T-cell (primary cell): ENCODE results near the gene CLCA1. TPM values are rescaled to one million over a fixed set of nuclear protein-coding genes. Genes with fewer than 3 reads are reported as not detected.
A peak's percentile ranks its signal among the peaks of the same experiment; 100 is the strongest.

ENCODE experiments used
- ATAC-seq, 4 experiments: fragments of 200-7000 bp in 3 of 4; fragments of 150-1000 bp in 1 of 4; cut with Tn5 transposase; replicated peaks in 1 of 4; 1 replicate in 3 of 4; 2 replicates in 1 of 4; pipeline ENCODE4 v1.10.0; 2021; ENCODE audit warnings: moderate library complexity in 3 of 4, mild to moderate bottlenecking in 2 of 4, moderate number of reproducible peaks in 1 of 4
- CTCF ChIA-PET, 2 donors: fragments of 300-600 bp; sonication (Branson Sonifier 250); formaldehyde crosslinking; loops; one replicate each; lab custom pipeline; 2022; ENCODE audit warnings: antibody characterized with exemption in 2 of 2; lab: Charles Lee
- POLR2A ChIA-PET, 2 donors: fragments of 300-600 bp; sonication (Branson Sonifier 250); formaldehyde crosslinking; loops; one replicate each; lab custom pipeline; 2022; ENCODE audit warnings: antibody characterized with exemption in 2 of 2; lab: Charles Lee
- DNase-seq, 35 experiments: peaks; one replicate each; pipeline versions ENCODE4 v3.0.0 to v3.0.0-alpha.2; 2013 to 2023
- H3K27ac ChIP-seq: one replicate; pipeline ENCODE4 v1.5.1; 2013; ENCODE audit warnings: low read length
- H3K27me3 ChIP-seq, 2 experiments: replicated peaks in 1 of 2; 1 replicate in 1 of 2; 2 replicates in 1 of 2; pipeline versions ENCODE4 v1.6.1 to v1.7.0; 2013; ENCODE audit warnings: low read length in 1 of 2, mixed read lengths in 1 of 2; ENCODE audit not compliant: control insufficient read depth in 2 of 2, insufficient read depth in 2 of 2; ENCODE audit errors: extremely low read depth in 1 of 2
- H3K36me3 ChIP-seq, 2 donors: 1 replicate in 1 of 2; 2 replicates in 1 of 2; pipeline versions ENCODE4 v1.6.1 to v1.7.0; 2013; ENCODE audit warnings: low read length in 1 of 2; ENCODE audit not compliant: control insufficient read depth in 2 of 2, insufficient read depth in 1 of 2; ENCODE audit errors: extremely low read depth in 1 of 2
- H3K4me1 ChIP-seq, 2 experiments: 1 replicate in 1 of 2; 2 replicates in 1 of 2; pipeline versions ENCODE4 v1.6.1 to v1.7.0; 2013; ENCODE audit warnings: low read length in 2 of 2, mixed read lengths in 1 of 2; ENCODE audit not compliant: insufficient read depth in 2 of 2, control insufficient read depth in 1 of 2; ENCODE audit errors: extremely low read depth in 1 of 2
- H3K4me3 ChIP-seq, 2 donors: 1 replicate in 1 of 2; 2 replicates in 1 of 2; pipeline versions ENCODE4 v1.5.1 to v1.7.0; 2013; ENCODE audit warnings: mild to moderate bottlenecking in 2 of 2, low read length in 1 of 2, moderate library complexity in 1 of 2; ENCODE audit not compliant: control insufficient read depth in 1 of 2; ENCODE audit errors: extremely low read depth in 1 of 2
- H3K9me3 ChIP-seq: 2 replicates; pipeline ENCODE4 v1.7.0; 2013
- H3K27ac Mint-ChIP-seq, 2 donors: one replicate each; pipeline ENCODE4 v1.8.0; 2020 to 2021; ENCODE audit warnings: mild to moderate bottlenecking in 2 of 2, mixed read lengths in 2 of 2
- H3K27me3 Mint-ChIP-seq, 2 donors: one replicate each; pipeline ENCODE4 v1.8.0; 2021 to 2022; ENCODE audit warnings: mixed read lengths in 2 of 2
- H3K36me3 Mint-ChIP-seq: one replicate; pipeline ENCODE4 v1.8.0; 2021; ENCODE audit warnings: mixed read lengths
- H3K4me1 Mint-ChIP-seq, 3 donors: one replicate each; pipeline ENCODE4 v1.8.0; 2020 to 2022; ENCODE audit warnings: mixed read lengths in 3 of 3, mild to moderate bottlenecking in 1 of 3
- H3K4me3 Mint-ChIP-seq, 3 donors: one replicate each; pipeline ENCODE4 v1.8.0; 2020 to 2022; ENCODE audit warnings: mild to moderate bottlenecking in 3 of 3, mixed read lengths in 3 of 3, moderate library complexity in 3 of 3
- H3K9me3 Mint-ChIP-seq, 3 donors: one replicate each; pipeline ENCODE4 v1.8.0; 2020 to 2022; ENCODE audit warnings: mixed read lengths in 3 of 3
- WGBS: methylation state at CpG from one replicate; pipeline ENCODE4 v1.1.5; 2013; ENCODE audit warnings: missing lambda C conversion rate; ENCODE audit not compliant: insufficient coverage; 5-methylcytosine and 5-hydroxymethylcytosine counted together
- total RNA-seq, 35 experiments: library from RNA in 6 of 35; stranded (reverse) in 6 of 35; fragments of 120-200 nt in 1 of 35; gene quantifications; one replicate each; pipeline versions ENCODE4 v1.2.1 to v1.2.4 and lab custom pipeline; 2013 to 2026

CLCA1 gene
- total RNA-seq, 5 donors from 2014 or later (not counting 1 experiment from before 2014, with no cell fraction given), result 0.12 to 0.25 (median 0.23) TPM; not detected in 2

- Histone ChIP-seq H3K4me1 (peaks cover 0 to 18% of the 10 kb centered on the region in 2 experiments), H3K27ac (no peak overlapping the region), H3K4me3 (peak overlapping the region; percentile 29 to 51), H3K9me3 (no peaks in the 10 kb centered on the region), H3K27me3 (peaks cover 0 to 11% of the 10 kb centered on the region in 2 experiments), H3K36me3 (no peaks in the 10 kb centered on the region)
- ChIA-PET CTCF (interaction anchor here (0.6 to 1.8 kb wide), 23 partner anchors 15 to 411 kb away, joined by 3 to 11 read pairs (median 4); partner anchors contain the start of genes CLCA2 (in 1 of the 2), HS2ST1 (in 1 of the 2), ODF2L (in 1 of the 2) and SELENOF (in 1 of the 2)), POLR2A (no interaction called here)
- 78% methylated on average over 1 of the region's 18 CpGs for WGBS
- H3K27me3 Mint-ChIP-seq, result peaks cover 4 to 17% of the 10 kb centered on the region in 2 donors
- DNase-seq (peak in 4 of 35 experiments; percentile 5 to 36 (median 10)), ATAC-seq (peak in 3 of 4 experiments; percentile 46 to 57 (median 50))
- peaks cover 7 to 17% (median 11%) of the 10 kb centered on the region in 3 donors for H3K4me1 Mint-ChIP-seq
- peak overlapping the region; percentile 71 to 82 (median 81) for H3K4me3 Mint-ChIP-seq
- no peaks in the 10 kb centered on the region for H3K36me3 Mint-ChIP-seq
- no peaks in the 10 kb centered on the region for H3K9me3 Mint-ChIP-seq
- no peak overlapping the region for H3K27ac Mint-ChIP-seq
Observed at GRCh38 chr1:86502721-86503405, 34.1 kb downstream of the CLCA1 start.

GRCh38 chr1:86503406-86504136 lies 34.8 kb downstream of the CLCA1 start:
- H3K27ac Mint-ChIP-seq, result no peak overlapping the region
- H3K4me1 Mint-ChIP-seq, result peaks cover 7 to 17% (median 11%) of the 10 kb centered on the region in 3 donors
- H3K9me3 ChIP-seq, result no peaks in the 10 kb centered on the region
- POLR2A ChIA-PET, result interaction anchor here in 1 of 2 donors (0.6 kb wide), 1 partner anchor 107 kb away, joined by 7 read pairs; no protein-coding TSS in a partner anchor
- peak in 1 of 4 experiments; percentile 19 for ATAC-seq
- no peaks in the 10 kb centered on the region for H3K36me3 ChIP-seq
- H3K27ac ChIP-seq, result no peak overlapping the region
- H3K4me3 ChIP-seq, result no peak overlapping the region
- no peaks in the 10 kb centered on the region for H3K9me3 Mint-ChIP-seq
- WGBS, result 70% methylated on average over 14 of the region's 18 CpGs
- CTCF ChIA-PET, result interaction anchor here (1.0 to 6.1 kb wide), 8 partner anchors 11 to 192 kb away, joined by 3 to 22 read pairs (median 4); no protein-coding TSS in a partner anchor
- peaks cover 0 to 10% of the 10 kb centered on the region in 2 experiments for H3K27me3 ChIP-seq
- DNase-seq, result peak in 1 of 35 experiments; percentile 6
- peaks cover 0 to 18% of the 10 kb centered on the region in 2 experiments for H3K4me1 ChIP-seq
- peaks cover 2 to 10% of the 10 kb centered on the region in 2 donors for H3K27me3 Mint-ChIP-seq
- H3K36me3 Mint-ChIP-seq, result no peaks in the 10 kb centered on the region
- peak overlapping the region in 2 of 3 donors; percentile 55 to 82 for H3K4me3 Mint-ChIP-seq

GRCh38 chr1:86504137-86504479 lies 35.4 kb downstream of the CLCA1 start:
- no peaks in the 10 kb centered on the region for H3K36me3 Mint-ChIP-seq
- no peak for DNase-seq
- no peak for ATAC-seq
- H3K27ac Mint-ChIP-seq, result no peak overlapping the region
- CTCF ChIA-PET, result interaction anchor here (0.6 to 6.1 kb wide), 15 partner anchors 10 to 247 kb away, joined by 3 to 22 read pairs (median 4); no protein-coding TSS in a partner anchor
- Histone ChIP-seq H3K9me3 (no peaks in the 10 kb centered on the region), H3K27ac (no peak overlapping the region), H3K36me3 (no peaks in the 10 kb centered on the region), H3K4me1 (peaks cover 0 to 18% of the 10 kb centered on the region in 2 experiments), H3K4me3 (no peak overlapping the region), H3K27me3 (peaks cover 0 to 8% of the 10 kb centered on the region in 2 experiments)
- 66% methylated on average over 7 of the region's 9 CpGs for WGBS
- POLR2A ChIA-PET, result interaction anchor here in 1 of 2 donors (0.6 kb wide), 1 partner anchor 108 kb away, joined by 7 read pairs; no protein-coding TSS in a partner anchor
- H3K4me1 Mint-ChIP-seq, result peaks cover 7 to 17% (median 11%) of the 10 kb centered on the region in 3 donors
- H3K4me3 Mint-ChIP-seq, result peak overlapping the region in 1 of 3 donors; percentile 82
- peaks cover 0 to 8% of the 10 kb centered on the region in 2 donors for H3K27me3 Mint-ChIP-seq
- no peaks in the 10 kb centered on the region for H3K9me3 Mint-ChIP-seq

- Histone ChIP-seq H3K36me3 (no peaks in the 10 kb centered on the region), H3K9me3 (no peaks in the 10 kb centered on the region), H3K4me1 (peaks cover 0 to 18% of the 10 kb centered on the region in 2 experiments), H3K27ac (no peak overlapping the region), H3K27me3 (peaks cover 0 to 8% of the 10 kb centered on the region in 2 experiments), H3K4me3 (no peak overlapping the region)
- Mint-ChIP-seq H3K27ac (no peak overlapping the region), H3K4me1 (peaks cover 7 to 17% (median 11%) of the 10 kb centered on the region in 3 donors), H3K9me3 (no peaks in the 10 kb centered on the region), H3K27me3 (peaks cover 3 to 8% of the 10 kb centered on the region in 2 donors), H3K4me3 (no peak overlapping the region), H3K36me3 (no peaks in the 10 kb centered on the region)
- ChIA-PET POLR2A (no interaction called here), CTCF (interaction anchor here (0.6 to 6.1 kb wide), 29 partner anchors 11 to 578 kb away, joined by 3 to 22 read pairs (median 4); no protein-coding TSS in a partner anchor)
- DNase-seq, result no peak
- 78% methylated on average over 6 of the region's 9 CpGs for WGBS
- ATAC-seq, result no peak
Observed at GRCh38 chr1:86504895-86505563, 36.3 kb downstream of the CLCA1 start.

GRCh38 chr1:86505564-86505902 lies 36.8 kb downstream of the CLCA1 start:
- H3K4me3 Mint-ChIP-seq, result no peak overlapping the region
- ChIA-PET POLR2A (no interaction called here), CTCF (interaction anchor here (0.6 to 6.1 kb wide), 17 partner anchors 11 to 1325 kb away, joined by 3 to 22 read pairs (median 5); partner anchors contain the start of gene SH3GLB1 (in 1 of the 2))
- no peaks in the 10 kb centered on the region for H3K36me3 Mint-ChIP-seq
- H3K27me3 Mint-ChIP-seq, result peaks cover 3 to 8% of the 10 kb centered on the region in 2 donors
- H3K27ac Mint-ChIP-seq, result no peak overlapping the region
- H3K9me3 Mint-ChIP-seq, result no peaks in the 10 kb centered on the region
- no peak overlapping the region for H3K27ac ChIP-seq
- no peak for ATAC-seq
- H3K9me3 ChIP-seq, result no peaks in the 10 kb centered on the region
- H3K4me1 Mint-ChIP-seq, result peaks cover 7 to 17% (median 11%) of the 10 kb centered on the region in 3 donors
- DNase-seq, result no peak
- H3K4me3 ChIP-seq, result no peak overlapping the region
- WGBS, result 62% methylated on average over 3 of the region's 4 CpGs
- no peaks in the 10 kb centered on the region for H3K36me3 ChIP-seq
- peaks cover 0 to 18% of the 10 kb centered on the region in 2 experiments for H3K4me1 ChIP-seq
- H3K27me3 ChIP-seq, result peaks cover 0 to 8% of the 10 kb centered on the region in 2 experiments
